Spleen (tissue), 7 donors: ENCODE data around the gene AQR.
"Not testable (repeated sequence)": the region's sequence is repeated elsewhere in the genome, so short reads cannot be mapped to it uniquely, and the experiment has no call there.

Experiments used
- CTCF ChIP-seq, 11 experiments: fragments of 200-600 bp in 7 of 11; fragments of 450-650 bp in 4 of 11; sonication (generic) in 4 of 11; IDR thresholded peaks in 8 of 11; conservative IDR thresholded peaks in 3 of 11; 1 replicate in 7 of 11; 2 replicates in 4 of 11; pipeline versions ENCODE4 v1.4.0 to v1.8.0; 2016 to 2021; ENCODE audit warnings: antibody characterized with exemption in 11 of 11, inconsistent platforms in 4 of 11, mild to moderate bottlenecking in 1 of 11
- POLR2A ChIP-seq, 3 donors: fragments of 450-650 bp; IDR thresholded peaks; one replicate each; pipeline ENCODE4 v1.5.1; 2017; ENCODE audit warnings: antibody characterized with exemption in 3 of 3, mild to moderate bottlenecking in 1 of 3
- donor health status: DM: no; HTN: no; CAD: no; lungs with moderate emphysema.
- donor health status: DM: no; HTN: no; CAD: no.
- donor health status: DM: no; HTN: no; CAD: no.

GRCh38 chr15:34928349-34928748 is 41.2 kb downstream of the AQR start:
- TF ChIP-seq POLR2A (IDR thresholded peaks at IDR 0.05); CTCF (IDR thresholded peaks at IDR 0.05 in 8 of 11, conservative IDR thresholded peaks at IDR 0.05 in 3 of 11): not testable (repeated sequence)
